Left colon (tissue), 2 donors: ENCODE results near the gene APOC1. TPM values are rescaled to one million over a fixed set of nuclear protein-coding genes. Genes with fewer than 3 reads are reported as not detected.

Source experiments
- total RNA-seq, 2 donors: library from RNA; stranded (reverse); fragmentation: NEBNext Ultra II Directional; extraction: Animal tissue kit (Norgen Biotek cat#: 25700); gene quantifications; one replicate each; pipeline ENCODE4 v1.2.1, GENCODE V29; 2021
- donor health status: DM: no; HTN: no; CAD: no.
- donor health status: DM: yes; HTN: yes; CAD: no.

APOC1 gene
- total RNA-seq, 2 donors from 2014 or later = 2.8 to 23.8 TPM

Other genes starting within 250 kb of the APOC1 start
- gene CEACAM19, start 243.1 kb upstream of the APOC1 start, total RNA-seq = 1 to 10 TPM; 6.5 to 6.6 TPM
- gene CEACAM16, start 215.5 kb upstream of the APOC1 start, total RNA-seq = under 1 TPM in 1 of 2 donors, not detected in 1; 0.45 TPM
- 100 to 1,000 TPM in 1 of 2 donors, 10 to 100 TPM in 1; 81.5 to 103 TPM for gene BCL3, start 165.9 kb upstream of the APOC1 start, total RNA-seq
- 10 to 100 TPM; 79.1 to 84.4 TPM for gene CBLC, start 136.7 kb upstream of the APOC1 start, total RNA-seq
- gene BCAM, start 105.5 kb upstream of the APOC1 start, total RNA-seq = 10 to 100 TPM; 21.4 to 21.7 TPM
- 100 to 1,000 TPM; 112 to 125 TPM for gene NECTIN2, start 68.3 kb upstream of the APOC1 start, total RNA-seq
- 10 to 100 TPM; 48.7 to 80.0 TPM for gene TOMM40, start 23.4 kb upstream of the APOC1 start, total RNA-seq
- 10 to 100 TPM; 14.6 to 88.2 TPM for gene APOE, start 8.8 kb upstream of the APOC1 start, total RNA-seq
- not detected for gene APOC4, start 27.6 kb downstream of the APOC1 start, total RNA-seq
- 1 to 10 TPM in 1 of 2 donors, not detected in 1; 4.4 TPM for gene APOC2, start 31.4 kb downstream of the APOC1 start, total RNA-seq
- gene CLPTM1, start 40.8 kb downstream of the APOC1 start, total RNA-seq = 100 to 1,000 TPM; 113 to 129 TPM
- gene RELB, start 86.9 kb downstream of the APOC1 start, total RNA-seq = 10 to 100 TPM; 11.8 to 40.9 TPM
- 10 to 100 TPM; 65.3 to 92.8 TPM for gene CLASRP, start 124.4 kb downstream of the APOC1 start, total RNA-seq
- gene ZNF296, start 161.9 kb downstream of the APOC1 start, total RNA-seq = 1 to 10 TPM; 4.0 to 6.1 TPM
- gene GEMIN7, start 164.7 kb downstream of the APOC1 start, total RNA-seq = 10 to 100 TPM; 18.1 to 22.8 TPM
- gene PPP1R37, start 178.6 kb downstream of the APOC1 start, total RNA-seq = 10 to 100 TPM; 31.6 to 33.1 TPM
- under 1 TPM; 0.08 to 0.15 TPM for gene NKPD1, start 246.4 kb downstream of the APOC1 start, total RNA-seq